Endothelial cell of umbilical vein (primary cell): Measurements from ENCODE around the gene ELMO1. TPM values are rescaled to one million over a fixed set of nuclear protein-coding genes. Genes with fewer than 3 reads are reported as not detected.

ENCODE experiments used
- BruUV-seq: library from RNA; stranded (reverse); fragments of 400-500 nt; replicated peaks from 2 replicates; lab custom pipeline; 2021; lab: Mats Ljungman, UMichigan
- CTCF ChIA-PET: fragments of 300-600, 350-600 bp; sonication (Branson Sonifier 250); formaldehyde crosslinking; loops from one replicate; lab custom pipeline; 2021; ENCODE audit warnings: antibody characterized with exemption, inconsistent platforms; lab: Charles Lee
- POLR2A ChIA-PET: fragments of 300-600, 350-600 bp; sonication (Branson Sonifier 250); formaldehyde crosslinking; loops from one replicate; lab custom pipeline; 2021; ENCODE audit warnings: antibody characterized with exemption, inconsistent platforms; lab: Charles Lee
- DNase-seq: peaks from one replicate; pipeline ENCODE4 v3.0.0-alpha.2; 2011; ENCODE audit warnings: low read depth, low spot score
- FAIRE-seq: peaks from 2 replicates; lab custom pipeline; 2011; peaks lifted over from hg19 to GRCh38; lab: Jason Lieb, UNC
- H2AFZ ChIP-seq: 2 replicates; pipeline ENCODE4 v1.6.0; 2012; ENCODE audit warnings: low read depth, low read length, control low read depth, inconsistent platforms
- H3K27ac ChIP-seq: 2 replicates; pipeline ENCODE4 v1.5.1; 2011; ENCODE audit warnings: low read depth, mild to moderate bottlenecking, control low read depth, low read length, moderate library complexity; ENCODE audit not compliant: insufficient read depth
- H3K27me3 ChIP-seq, 2 experiments: 2 replicates each; pipeline versions ENCODE4 v1.6.0 to v1.6.1; 2011; ENCODE audit warnings: low read length in 2 of 2, mixed read lengths in 1 of 2; ENCODE audit not compliant: control insufficient read depth in 2 of 2, insufficient read depth in 2 of 2
- H3K36me3 ChIP-seq, 2 experiments: 2 replicates in 1 of 2; 3 replicates in 1 of 2; pipeline ENCODE4 v1.5.1; 2011; ENCODE audit warnings: low read length in 2 of 2, mild to moderate bottlenecking in 1 of 2, moderate library complexity in 1 of 2; ENCODE audit not compliant: control insufficient read depth in 2 of 2, insufficient read depth in 2 of 2; ENCODE audit errors: extremely low read depth in 1 of 2
- H3K4me1 ChIP-seq: 3 replicates; pipeline ENCODE4 v1.5.1; 2011; ENCODE audit warnings: mild to moderate bottlenecking, low read length; ENCODE audit not compliant: control insufficient read depth, insufficient read depth; ENCODE audit errors: extremely low read depth
- H3K4me2 ChIP-seq: 2 replicates; pipeline ENCODE4 v1.6.1; 2011; ENCODE audit warnings: low read length, control low read depth, mixed read lengths; ENCODE audit not compliant: insufficient read depth
- H3K4me3 ChIP-seq, 3 experiments: fragments of 200-600 bp in 1 of 3; sonication (generic), shearing (Covaris generic) in 1 of 3; replicated peaks in 1 of 3; 2 replicates each; pipeline ENCODE4 v1.5.1; 2011 to 2016; ENCODE audit warnings: control low read depth in 3 of 3, low read length in 3 of 3, mild to moderate bottlenecking in 2 of 3, inconsistent platforms in 1 of 3, low read depth in 1 of 3, moderate library complexity in 1 of 3; ENCODE audit not compliant: insufficient read depth in 1 of 3
- H3K79me2 ChIP-seq: 2 replicates; pipeline ENCODE4 v1.6.0; 2012; ENCODE audit warnings: low read length, inconsistent platforms; ENCODE audit not compliant: control insufficient read depth, insufficient read depth
- H3K9ac ChIP-seq: replicated peaks from 2 replicates; pipeline ENCODE3; 2011; ENCODE audit warnings: low read length, control low read depth; ENCODE audit not compliant: insufficient read depth; ENCODE audit errors: extremely low read depth
- H3K9me1 ChIP-seq: replicated peaks from 3 replicates; pipeline ENCODE4 v1.6.0; 2011; ENCODE audit warnings: mild to moderate bottlenecking, low read length; ENCODE audit not compliant: control insufficient read depth, insufficient read depth; ENCODE audit errors: extremely low read depth
- H3K9me3 ChIP-seq: replicated peaks from 2 replicates; pipeline ENCODE4 v1.5.1; 2012; ENCODE audit warnings: low read length, inconsistent platforms; ENCODE audit not compliant: control insufficient read depth, insufficient read depth
- H4K20me1 ChIP-seq: replicated peaks from 2 replicates; pipeline ENCODE3; 2011; ENCODE audit warnings: mild to moderate bottlenecking, low read length; ENCODE audit not compliant: control insufficient read depth, insufficient read depth; ENCODE audit errors: extremely low read depth
- CTCF ChIP-seq, 2 donors: IDR thresholded peaks; 1 replicate in 1 of 2; 2 replicates in 1 of 2; pipeline ENCODE4 v1.5.1; 2011; ENCODE audit warnings: low read length in 2 of 2, mild to moderate bottlenecking in 2 of 2, moderate library complexity in 2 of 2, control low read depth in 1 of 2, inconsistent platforms in 1 of 2, low read depth in 1 of 2; ENCODE audit not compliant: insufficient read depth in 1 of 2; ENCODE audit errors: extremely low read depth in 1 of 2
- EZH2 ChIP-seq: IDR thresholded peaks from 2 replicates; pipeline ENCODE4 v1.6.1; 2012; ENCODE audit warnings: borderline replicate concordance, low read depth, mild to moderate bottlenecking, moderate library complexity, low read length, inconsistent platforms; ENCODE audit not compliant: severe bottlenecking
- FOS ChIP-seq: IDR thresholded peaks from 2 replicates; pipeline ENCODE4 v1.6.1; 2011; ENCODE audit warnings: mild to moderate bottlenecking, low read length, moderate library complexity, borderline replicate concordance; ENCODE audit not compliant: insufficient read depth
- GATA2 ChIP-seq: IDR thresholded peaks from 2 replicates; pipeline ENCODE4 v1.7.0; 2011; ENCODE audit warnings: low read depth, mild to moderate bottlenecking, moderate library complexity, mixed read lengths, low read length; ENCODE audit not compliant: insufficient read length, insufficient read depth
- JUN ChIP-seq: IDR thresholded peaks from 2 replicates; pipeline ENCODE4 v1.6.1; 2011; ENCODE audit warnings: borderline replicate concordance, low read depth; ENCODE audit not compliant: insufficient read length, insufficient read depth
- MAX ChIP-seq: IDR thresholded peaks from 2 replicates; pipeline ENCODE4 v1.6.1; 2011; ENCODE audit not compliant: insufficient read depth, insufficient read length
- MYC ChIP-seq: IDR thresholded peaks from one replicate; pipeline ENCODE4 v1.6.1; 2011; ENCODE audit warnings: mild to moderate bottlenecking, low read depth, low read length
- POLR2A ChIP-seq: IDR thresholded peaks from 2 replicates; pipeline ENCODE4 v1.6.1; 2012; ENCODE audit warnings: low read depth, mild to moderate bottlenecking, control low read depth, low read length
- POLR2AphosphoS5 ChIP-seq: IDR thresholded peaks from 2 replicates; pipeline ENCODE4 v1.6.1; 2012; ENCODE audit warnings: low read depth, mild to moderate bottlenecking, control low read depth, low read length, moderate library complexity; ENCODE audit not compliant: insufficient read depth
- dilution Hi-C: fragments of 300-500 bp; cut with MboI; formaldehyde crosslinking; loops from one replicate; pipeline ENCODE4 v1.15.0; 2019; ENCODE audit warnings: low sequenced_read_pairs; ENCODE audit not compliant: extremely low pct_ligation_motif_present
- intact Hi-C: fragments of 100-400 bp; cut with micrococcal nuclease; formaldehyde crosslinking; loops from one replicate; pipeline ENCODE4 v1.10.0; 2022
- polyA plus RNA-seq, 4 experiments: library from polyadenylated mRNA; depleted of rRNA in 3 of 4; stranded (reverse) in 3 of 4; unstranded in 1 of 4; fragments of >200 nt; gene quantifications; 2 replicates each; pipeline versions ENCODE4 v1.2.1 to v1.2.3, GENCODE V29; 2011 to 2012; ENCODE audit warnings: missing spikeins in 1 of 4
- total RNA-seq: library from RNA; stranded (reverse); gene quantifications from 2 replicates; pipeline ENCODE4 v1.2.3, GENCODE V29; 2021

Gene ELMO1
- total and polyA plus RNA-seq, 2 donors (not counting 3 experiments of a cell fraction or from before 2014, with no cell fraction given), result 17.0 to 30.6 TPM

- no peak for TF ChIP-seq CTCF (IDR thresholded peaks at IDR 0.05; ENCODE audit: extremely low read depth in 1 of 2, insufficient read depth in 1 of 2, low read depth in 1 of 2, low read length in 2 of 2)
- TF ChIP-seq EZH2, result no peak
- TF ChIP-seq JUN, result no peak
- no peak for TF ChIP-seq POLR2A
- TF ChIP-seq MYC, result no peak
- no peak for TF ChIP-seq GATA2
- no peak for TF ChIP-seq MAX
- no peak for TF ChIP-seq FOS
- no peak for TF ChIP-seq POLR2AphosphoS5
- BruUV-seq, result no TSS peak
- no peaks in the 10 kb centered on the region for H3K79me2 ChIP-seq
- H3K9me3 ChIP-seq, result no peaks in the 10 kb centered on the region
- no peak overlapping the region for H3K4me3 ChIP-seq
- intact Hi-C loops, result no loop called here
- FAIRE-seq (no peak), DNase-seq (no peak)
- no peak overlapping the region for H3K4me2 ChIP-seq
- H3K4me1 ChIP-seq, result no peaks in the 10 kb centered on the region
- dilution Hi-C loops, result no loop called here
- peaks cover 0 to 4% of the 10 kb centered on the region in 2 experiments for H3K36me3 ChIP-seq
- no peak overlapping the region for H3K27ac ChIP-seq
- H3K9ac ChIP-seq, result no peak overlapping the region
- H3K9me1 ChIP-seq, result no peaks in the 10 kb centered on the region
- H4K20me1 ChIP-seq, result no peaks in the 10 kb centered on the region
- CTCF ChIA-PET, result interaction anchor here (1.2 to 1.4 kb wide), 2 partner anchors 12 to 323 kb away, joined by 3 to 5 read pairs; no protein-coding TSS in a partner anchor
- no peak overlapping the region for H2AFZ ChIP-seq
- POLR2A ChIA-PET, result no interaction called here
- no peaks in the 10 kb centered on the region for H3K27me3 ChIP-seq
These were observed 572.9 kb downstream of the ELMO1 start for GRCh38 chr7:36875794-36876193.
